ENCODE measurements around the gene PLD5. TPM values are rescaled to one million over a fixed set of nuclear protein-coding genes. Genes with fewer than 3 reads are reported as not detected.
A peak's percentile ranks its signal among the peaks of the same experiment; 100 is the strongest.
"Not testable (repeated sequence)": the region's sequence is repeated elsewhere in the genome, so short reads cannot be mapped to it uniquely, and the experiment has no call there.

The PLD5 gene
- total RNA-seq, 1 donor from 2014 or later = not detected

- no peak for ATAC-seq
- no peak for DNase-seq
- intact Hi-C loops (cut with micrococcal nuclease) = no loop called here
These were observed 392.2 kb downstream of the PLD5 start for GRCh38 chr1:242132121-242132817.

GRCh38 chr1:242128951-242129502 lies 395.5 kb downstream of the PLD5 start:
- ATAC-seq (no peak), DNase-seq (no peak)
- intact Hi-C loops (cut with micrococcal nuclease) = no loop called here

- intact Hi-C loops (cut with micrococcal nuclease) = no loop called here
- no peak for ATAC-seq
- no peak for DNase-seq
These were observed 404.1 kb downstream of the PLD5 start for GRCh38 chr1:242120432-242120831.

- intact Hi-C loops (cut with micrococcal nuclease) = no loop called here
- no peak for DNase-seq
- no peak for ATAC-seq
These were observed 423.6 kb downstream of the PLD5 start for GRCh38 chr1:242100921-242101320.

GRCh38 chr1:242097283-242097682 lies 427.2 kb downstream of the PLD5 start:
- intact Hi-C loops (cut with micrococcal nuclease); ATAC-seq; DNase-seq: not testable (repeated sequence)

GRCh38 chr1:242093116-242093515 lies 431.4 kb downstream of the PLD5 start:
- intact Hi-C loops (cut with micrococcal nuclease) = no loop called here
- DNase-seq (no peak), ATAC-seq (no peak)

- intact Hi-C loops (cut with micrococcal nuclease) = no loop called here
- ATAC-seq (no peak), DNase-seq (no peak)
These were observed 434.6 kb downstream of the PLD5 start for GRCh38 chr1:242089911-242090310.

GRCh38 chr1:242088875-242089274 lies 435.6 kb downstream of the PLD5 start:
- intact Hi-C loops (cut with micrococcal nuclease) = no loop called here
- no peak for ATAC-seq
- DNase-seq = no peak

GRCh38 chr1:242086706-242087105 lies 437.8 kb downstream of the PLD5 start:
- intact Hi-C loops (cut with micrococcal nuclease) = no loop called here
- DNase-seq (no peak), ATAC-seq (no peak)

GRCh38 chr1:242086093-242086492 lies 438.4 kb downstream of the PLD5 start:
- ATAC-seq (no peak), DNase-seq (no peak)
- intact Hi-C loops (cut with micrococcal nuclease) = no loop called here

- peak; percentile 58 for ATAC-seq
- no peak for DNase-seq
- intact Hi-C loops (cut with micrococcal nuclease) = no loop called here
These were observed 440.8 kb downstream of the PLD5 start for GRCh38 chr1:242083742-242084141.

- intact Hi-C loops (cut with micrococcal nuclease) = no loop called here
- ATAC-seq (no peak), DNase-seq (no peak)
These were observed 443.1 kb downstream of the PLD5 start for GRCh38 chr1:242081446-242081845.

- intact Hi-C loops (cut with micrococcal nuclease) = no loop called here
- no peak for DNase-seq
- ATAC-seq = no peak
These were observed 458.7 kb downstream of the PLD5 start for GRCh38 chr1:242065813-242066212.

GRCh38 chr1:242062271-242062670 lies 462.2 kb downstream of the PLD5 start:
- ATAC-seq (no peak), DNase-seq (no peak)
- intact Hi-C loops (cut with micrococcal nuclease) = no loop called here

GRCh38 chr1:242059976-242060375 lies 464.5 kb downstream of the PLD5 start:
- DNase-seq = no peak
- intact Hi-C loops (cut with micrococcal nuclease) = no loop called here
- no peak for ATAC-seq

- ATAC-seq; DNase-seq; intact Hi-C loops (cut with micrococcal nuclease): not testable (repeated sequence)
These were observed 465.9 kb downstream of the PLD5 start for GRCh38 chr1:242058582-242058981.

GRCh38 chr1:242058181-242058580 lies 466.3 kb downstream of the PLD5 start:
- ATAC-seq; intact Hi-C loops (cut with micrococcal nuclease); DNase-seq: not testable (repeated sequence)

GRCh38 chr1:242057745-242058115 lies 466.8 kb downstream of the PLD5 start:
- intact Hi-C loops (cut with micrococcal nuclease) = no loop called here
- no peak for ATAC-seq
- DNase-seq = no peak

- no peak for DNase-seq
- intact Hi-C loops (cut with micrococcal nuclease) = no loop called here
- ATAC-seq = no peak
These were observed 467.3 kb downstream of the PLD5 start for GRCh38 chr1:242056988-242057744.

GRCh38 chr1:242055749-242056320 lies 468.7 kb downstream of the PLD5 start:
- DNase-seq = no peak
- no peak for ATAC-seq
- intact Hi-C loops (cut with micrococcal nuclease) = no loop called here
